Lower leg skin (tissue), 3 donors: Measurements from ENCODE around the gene MEX3C.

Source experiments
- CTCF ChIP-seq, 3 donors: fragments of 450-650 bp; IDR thresholded peaks; one replicate each; pipeline ENCODE4 v1.5.1; 2016; ENCODE audit warnings: antibody characterized with exemption in 3 of 3, mild to moderate bottlenecking in 3 of 3, moderate library complexity in 2 of 3
- POLR2A ChIP-seq, 2 donors: fragments of 450-650 bp; IDR thresholded peaks; one replicate each; pipeline ENCODE4 v1.6.1; 2016 to 2017; ENCODE audit warnings: antibody characterized with exemption in 2 of 2, mild to moderate bottlenecking in 1 of 2, moderate library complexity in 1 of 2

- TF ChIP-seq CTCF (IDR thresholded peaks at IDR 0.05): no peak
- TF ChIP-seq POLR2A (IDR thresholded peaks at IDR 0.05): no peak
Observed at GRCh38 chr18:51134721-51135120, 62.8 kb downstream of the MEX3C start.
